Jurkat, Clone E6-1 (cell line): ENCODE measurements around the gene FERMT2. TPM values are rescaled to one million over a fixed set of nuclear protein-coding genes. Genes with fewer than 3 reads are reported as not detected.

Source experiments
- DNase-seq: peaks from one replicate; pipeline ENCODE4 v3.0.0-alpha.2; 2011; ENCODE audit warnings: low read depth, low spot score
- H3K4me3 ChIP-seq: 2 replicates; pipeline ENCODE4 v1.5.1; 2011; ENCODE audit warnings: mild to moderate bottlenecking, low read length, control low read depth, moderate library complexity
- polyA plus RNA-seq: library from polyadenylated mRNA; unstranded; fragments of >200 nt; gene quantifications from one replicate; pipeline ENCODE4 v1.2.1, GENCODE V29; 2012; ENCODE audit warnings: missing spikeins; ENCODE audit not compliant: insufficient read length, insufficient read depth

The FERMT2 gene
- 9.5 TPM for polyA plus RNA-seq

- peak within 1 kb of the TSS; percentile 63 for H3K4me3 ChIP-seq
- DNase-seq, result no peak
Measured at GRCh38 chr14:52950898-52951680, at the start of gene FERMT2. Gene FERMT2, minus strand, starts transcription at chr14:52951050. Its CDS starts 482 bp downstream, at chr14:52950568.

GRCh38 chr14:52998376-52999015 is 47.6 kb upstream of the FERMT2 start:
- no peak for DNase-seq
- H3K4me3 ChIP-seq, result no peak overlapping the region

- DNase-seq, result no peak
Measured at GRCh38 chr14:52996493-52996892, 45.6 kb upstream of the FERMT2 start.

GRCh38 chr14:52995998-52996397 is 45.1 kb upstream of the FERMT2 start:
- H3K4me3 ChIP-seq, result no peak overlapping the region
- no peak for DNase-seq

More at GRCh38 chr14:52996493-52996892, 45.6 kb upstream of the FERMT2 start:
- no peak overlapping the region for H3K4me3 ChIP-seq

- DNase-seq, result no peak
- no peak overlapping the region for H3K4me3 ChIP-seq
Measured at GRCh38 chr14:52992236-52992870, 41.5 kb upstream of the FERMT2 start.

- no peak overlapping the region for H3K4me3 ChIP-seq
- DNase-seq, result no peak
Measured at GRCh38 chr14:52988139-52988538, 37.3 kb upstream of the FERMT2 start.

GRCh38 chr14:52987514-52987913 is 36.7 kb upstream of the FERMT2 start:
- no peak for DNase-seq
- no peak overlapping the region for H3K4me3 ChIP-seq

- DNase-seq, result no peak
- H3K4me3 ChIP-seq, result no peak overlapping the region
Measured at GRCh38 chr14:52987042-52987441, 36.2 kb upstream of the FERMT2 start.

- no peak overlapping the region for H3K4me3 ChIP-seq
- no peak for DNase-seq
Measured at GRCh38 chr14:52977798-52978197, 26.9 kb upstream of the FERMT2 start.

GRCh38 chr14:52974406-52974805 is 23.6 kb upstream of the FERMT2 start:
- DNase-seq, result no peak
- H3K4me3 ChIP-seq, result no peak overlapping the region

- peak; percentile 58 for DNase-seq
- H3K4me3 ChIP-seq, result no peak overlapping the region
Measured at GRCh38 chr14:52961060-52961639, 10.3 kb upstream of the FERMT2 start.

- DNase-seq, result no peak
- no peak overlapping the region for H3K4me3 ChIP-seq
Measured at GRCh38 chr14:52960627-52961026, 9.8 kb upstream of the FERMT2 start.

GRCh38 chr14:52954346-52955214 is 3.7 kb upstream of the FERMT2 start:
- no peak overlapping the region for H3K4me3 ChIP-seq
- no peak for DNase-seq

- H3K4me3 ChIP-seq, result peak overlapping the region; percentile 56
- no peak for DNase-seq
Measured at GRCh38 chr14:52951681-52952554, 1.1 kb upstream of the FERMT2 start.

GRCh38 chr14:52950410-52950897 is 396 bp downstream of the FERMT2 start:
- no peak for DNase-seq

GRCh38 chr14:52949711-52950409 is 990 bp downstream of the FERMT2 start:
- peak overlapping the region; percentile 63 for H3K4me3 ChIP-seq

More at GRCh38 chr14:52950410-52950897, 396 bp downstream of the FERMT2 start:
- peak overlapping the region; percentile 63 for H3K4me3 ChIP-seq

GRCh38 chr14:52949249-52949648 is 1.6 kb downstream of the FERMT2 start:
- DNase-seq, result no peak
- H3K4me3 ChIP-seq, result no peak overlapping the region

More at GRCh38 chr14:52949711-52950409, 990 bp downstream of the FERMT2 start:
- no peak for DNase-seq
